Measurements from ENCODE around the gene SVIL.
"Not testable (repeated sequence)": the region's sequence is repeated elsewhere in the genome, so short reads cannot be mapped to it uniquely, and the experiment has no call there.

Gene SVIL

GRCh38 chr10:29487884-29488266 lies 146.9 kb downstream of the SVIL start:
- Histone ChIP-seq H3K4me1 (peaks cover 0 to 13% (median 0%) of the 10 kb centered on the region in 4 donors), H3K36me3 (peaks cover 76 to 99% (median 96%) of the 10 kb centered on the region in 3 donors)
- H3K27ac ChIP-seq; H3K27me3 ChIP-seq; H3K4me3 ChIP-seq; DNase-seq; H3K9me3 ChIP-seq; intact Hi-C loops (cut with DNase I; ENCODE audit: low total_unique reads): not testable (repeated sequence)
- TF ChIP-seq CTCF (IDR thresholded peaks at IDR 0.05): peak in 1 of 2 experiments; percentile 9

- H3K9me3 ChIP-seq; H3K4me3 ChIP-seq; H3K27me3 ChIP-seq; DNase-seq; intact Hi-C loops (cut with DNase I; ENCODE audit: low total_unique reads); H3K27ac ChIP-seq: not testable (repeated sequence)
- H3K4me1 ChIP-seq: peaks cover 0 to 13% (median 0%) of the 10 kb centered on the region in 4 donors
- H3K36me3 ChIP-seq: peaks cover 70 to 99% (median 96%) of the 10 kb centered on the region in 3 donors
Measured at GRCh38 chr10:29487032-29487883, 147.5 kb downstream of the SVIL start.

GRCh38 chr10:29486433-29486832 lies 148.3 kb downstream of the SVIL start:
- no peak for DNase-seq
- H3K27me3 ChIP-seq: no peaks in the 10 kb centered on the region
- H3K4me3 ChIP-seq: no peak overlapping the region
- no peaks in the 10 kb centered on the region for H3K9me3 ChIP-seq
- intact Hi-C loops (cut with DNase I; ENCODE audit: low total_unique reads): no loop called here
- H3K27ac ChIP-seq: no peak overlapping the region
- peaks cover 63 to 99% (median 94%) of the 10 kb centered on the region in 3 donors for H3K36me3 ChIP-seq
- peaks cover 0 to 13% (median 0%) of the 10 kb centered on the region in 4 donors for H3K4me1 ChIP-seq
- no peak for TF ChIP-seq CTCF (IDR thresholded peaks at IDR 0.05)

GRCh38 chr10:29484677-29485076 lies 150.1 kb downstream of the SVIL start:
- DNase-seq; H3K4me3 ChIP-seq; H3K27ac ChIP-seq; H3K9me3 ChIP-seq; H3K27me3 ChIP-seq; intact Hi-C loops (cut with DNase I; ENCODE audit: low total_unique reads): not testable (repeated sequence)
- Histone ChIP-seq H3K36me3 (peaks cover 63 to 99% (median 96%) of the 10 kb centered on the region in 3 donors), H3K4me1 (peaks cover 0 to 13% (median 0%) of the 10 kb centered on the region in 4 donors)

GRCh38 chr10:29482591-29483431 lies 152.0 kb downstream of the SVIL start:
- Histone ChIP-seq H3K27ac (peak overlapping the region in 1 of 2 donors; percentile 43), H3K4me1 (peaks cover 0 to 25% (median 0%) of the 10 kb centered on the region in 4 donors), H3K27me3 (no peaks in the 10 kb centered on the region), H3K9me3 (no peaks in the 10 kb centered on the region), H3K36me3 (peaks cover 52 to 98% (median 91%) of the 10 kb centered on the region in 3 donors), H3K4me3 (no peak overlapping the region)
- TF ChIP-seq CTCF (IDR thresholded peaks at IDR 0.05): no peak
- intact Hi-C loops (cut with DNase I; ENCODE audit: low total_unique reads): no loop called here
- DNase-seq: no peak

- no peak for TF ChIP-seq CTCF (IDR thresholded peaks at IDR 0.05)
- Histone ChIP-seq H3K27ac (no peak overlapping the region), H3K4me1 (peaks cover 0 to 33% (median 2%) of the 10 kb centered on the region in 4 donors), H3K27me3 (no peaks in the 10 kb centered on the region), H3K9me3 (no peaks in the 10 kb centered on the region), H3K4me3 (no peak overlapping the region), H3K36me3 (peaks cover 52 to 98% (median 90%) of the 10 kb centered on the region in 3 donors)
- intact Hi-C loops (cut with DNase I; ENCODE audit: low total_unique reads): no loop called here
- DNase-seq: no peak
Measured at GRCh38 chr10:29481906-29482440, 152.8 kb downstream of the SVIL start.
